DND-41 (cell line): Measurements from ENCODE around the gene OR1J1.

Experiments
- ATAC-seq: fragments of 200-7000 bp; cut with Tn5 transposase; 3 replicates; pipeline ENCODE4 v1.9.1; 2021; ENCODE audit warnings: low read depth; ENCODE audit not compliant: insufficient read depth
- DNase-seq: peaks from one replicate; pipeline ENCODE4 v3.0.0-alpha.2; 2020
- H2AFZ ChIP-seq: 2 replicates; pipeline ENCODE4 v1.6.0; 2012; ENCODE audit warnings: low read depth, low read length
- H3K27ac ChIP-seq: 2 replicates; pipeline ENCODE4 v1.5.1; 2012; ENCODE audit warnings: low read length, inconsistent platforms
- H3K27me3 ChIP-seq: fragments of 200-600 bp; sonication (generic); 2 replicates; pipeline ENCODE4 v1.6.0; 2012; ENCODE audit warnings: low read length, mild to moderate bottlenecking, inconsistent platforms; ENCODE audit not compliant: insufficient read depth, poor library complexity
- H3K36me3 ChIP-seq: 2 replicates; pipeline ENCODE4 v1.5.1; 2012; ENCODE audit warnings: low read length, inconsistent platforms; ENCODE audit not compliant: insufficient read depth
- H3K4me1 ChIP-seq: 2 replicates; pipeline ENCODE4 v1.5.1; 2012; ENCODE audit warnings: mild to moderate bottlenecking, low read length; ENCODE audit not compliant: insufficient read depth
- H3K4me2 ChIP-seq: 2 replicates; pipeline ENCODE4 v1.6.0; 2012; ENCODE audit warnings: mild to moderate bottlenecking, moderate library complexity, low read length, inconsistent platforms; ENCODE audit not compliant: insufficient read depth
- H3K4me3 ChIP-seq, 2 experiments: fragments of 200-600 bp in 1 of 2; shearing (Covaris generic) in 1 of 2; 2 replicates each; pipeline ENCODE4 v1.5.1; 2012 to 2016; ENCODE audit warnings: inconsistent platforms in 2 of 2, low read length in 2 of 2, mild to moderate bottlenecking in 2 of 2, low read depth in 1 of 2, moderate library complexity in 1 of 2
- H3K79me2 ChIP-seq: 2 replicates; pipeline ENCODE4 v1.6.0; 2012; ENCODE audit warnings: low read length, inconsistent platforms; ENCODE audit not compliant: insufficient read depth
- H3K9ac ChIP-seq: 2 replicates; pipeline ENCODE4 v1.6.0; 2012; ENCODE audit warnings: low read depth, mild to moderate bottlenecking, inconsistent platforms, low read length, moderate library complexity
- H3K9me3 ChIP-seq: 2 replicates; pipeline ENCODE4 v1.5.1; 2012; ENCODE audit warnings: low read length, moderate library complexity, mild to moderate bottlenecking, inconsistent platforms; ENCODE audit not compliant: insufficient read depth, severe bottlenecking
- H4K20me1 ChIP-seq: 2 replicates; pipeline ENCODE4 v1.6.0; 2012; ENCODE audit warnings: low read length; ENCODE audit not compliant: insufficient read depth
- CTCF ChIP-seq: IDR thresholded peaks from 2 replicates; pipeline ENCODE4 v1.5.1; 2012; ENCODE audit warnings: borderline replicate concordance, low read length, moderate library complexity, mild to moderate bottlenecking; ENCODE audit not compliant: poor library complexity, severe bottlenecking; ENCODE audit errors: extremely low read depth
- EZH2 ChIP-seq: IDR thresholded peaks from 3 replicates; pipeline ENCODE4 v1.6.1; 2012; ENCODE audit warnings: borderline replicate concordance, low read depth, mild to moderate bottlenecking, moderate library complexity, low read length, inconsistent platforms; ENCODE audit not compliant: severe bottlenecking

The OR1J1 gene

DNA sequence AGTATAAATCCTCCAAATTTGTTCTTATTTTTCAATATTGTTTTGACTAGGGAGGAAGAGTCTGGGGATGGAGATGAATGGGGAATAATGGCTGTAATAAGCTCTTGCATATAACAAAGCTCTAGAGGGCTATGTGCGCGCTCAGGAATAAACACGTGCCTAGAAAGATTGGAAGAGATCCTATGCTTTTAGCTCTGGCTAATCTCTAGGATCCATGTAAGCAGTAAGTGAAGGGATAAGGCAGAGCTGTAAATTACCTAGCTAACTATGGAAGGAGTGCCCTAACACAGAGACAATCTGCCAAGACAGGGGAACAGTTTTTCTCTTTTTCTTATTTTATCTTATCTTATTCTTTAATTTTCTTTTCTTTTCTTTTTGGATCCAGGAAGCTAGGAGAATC, 21.6 kb downstream of the OR1J1 start:
- Histone ChIP-seq H3K79me2 (no peaks in the 10 kb centered on the region), H2AFZ (no peak overlapping the region), H3K4me1 (no peaks in the 10 kb centered on the region), H3K9me3 (no peaks in the 10 kb centered on the region), H3K9ac (no peak overlapping the region), H3K36me3 (no peaks in the 10 kb centered on the region), H4K20me1 (no peaks in the 10 kb centered on the region), H3K4me2 (no peak overlapping the region), H3K27ac (no peak overlapping the region), H3K27me3 (no peaks in the 10 kb centered on the region), H3K4me3 (no peak overlapping the region)
- no peak for ATAC-seq
- DNase-seq = no peak
- no peak for TF ChIP-seq CTCF
- TF ChIP-seq EZH2 = no peak

GRCh38 chr9:122453677-122454135, 24.0 kb downstream of the OR1J1 start:
- DNase-seq = no peak
- ATAC-seq = no peak
- TF ChIP-seq EZH2 = no peak
- TF ChIP-seq CTCF = no peak

DNA sequence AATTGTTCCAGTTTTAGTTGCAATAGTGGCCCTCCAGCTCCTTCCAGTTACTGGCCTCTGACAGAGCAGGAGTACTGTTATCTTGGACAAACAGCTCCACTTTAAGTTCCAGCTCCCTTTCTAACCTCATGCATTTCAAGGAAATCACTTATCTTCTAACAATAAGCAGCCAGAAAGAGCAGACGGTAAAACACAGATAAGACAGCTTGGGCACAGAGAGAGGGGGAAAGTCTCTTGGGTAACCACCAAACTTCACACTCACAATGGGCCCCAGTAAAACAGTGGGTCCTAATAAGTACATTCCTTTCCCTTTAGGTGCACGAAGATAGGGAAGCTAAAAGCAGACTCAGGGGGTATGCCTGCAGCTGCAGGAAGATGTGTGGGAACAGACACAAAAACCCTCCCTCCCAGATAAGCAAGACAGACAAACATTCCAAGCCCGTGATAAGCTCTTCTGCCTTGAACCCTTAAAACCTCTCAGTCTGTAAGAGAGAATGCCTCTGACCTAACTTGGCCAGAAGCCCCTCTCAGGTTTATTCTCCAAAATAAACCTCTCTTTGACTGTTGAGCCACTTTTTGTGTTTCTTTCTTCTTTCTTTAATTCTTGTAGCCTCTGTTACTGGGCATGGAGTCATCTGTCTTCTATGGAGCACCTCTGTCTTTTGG, 30.8 kb downstream of the OR1J1 start:
- TF ChIP-seq CTCF (no peak), EZH2 (no peak)
- DNase-seq = no peak
- no peaks in the 10 kb centered on the region for H3K79me2 ChIP-seq
- no peak overlapping the region for H3K9ac ChIP-seq
- no peaks in the 10 kb centered on the region for H3K4me1 ChIP-seq
- no peaks in the 10 kb centered on the region for H3K36me3 ChIP-seq
- no peak overlapping the region for H3K27ac ChIP-seq
- no peak overlapping the region for H3K4me3 ChIP-seq
- no peaks in the 10 kb centered on the region for H4K20me1 ChIP-seq
- no peaks in the 10 kb centered on the region for H3K9me3 ChIP-seq
- no peak for ATAC-seq
- H3K27me3 ChIP-seq = peaks cover 24% of the 10 kb centered on the region
- no peak overlapping the region for H2AFZ ChIP-seq
- no peak overlapping the region for H3K4me2 ChIP-seq

More at GRCh38 chr9:122453677-122454135, 24.0 kb downstream of the OR1J1 start:
- no peaks in the 10 kb centered on the region for H3K4me1 ChIP-seq
- H3K9me3 ChIP-seq = no peaks in the 10 kb centered on the region
- no peaks in the 10 kb centered on the region for H3K36me3 ChIP-seq
- H3K79me2 ChIP-seq = no peaks in the 10 kb centered on the region
- H3K4me2 ChIP-seq = no peak overlapping the region
- no peak overlapping the region for H3K27ac ChIP-seq
- H2AFZ ChIP-seq = no peak overlapping the region
- no peaks in the 10 kb centered on the region for H3K27me3 ChIP-seq
- H3K4me3 ChIP-seq = no peak overlapping the region
- no peak overlapping the region for H3K9ac ChIP-seq
- H4K20me1 ChIP-seq = no peaks in the 10 kb centered on the region
